Stomach smooth muscle (tissue), 2 donors: Measurements from ENCODE around the gene ZNF148.

Experiments used
- H3K27ac ChIP-seq: one replicate; pipeline ENCODE4 v1.7.0; 2013; ENCODE audit warnings: mild to moderate bottlenecking, low read length, inconsistent platforms
- H3K27me3 ChIP-seq, 2 donors: one replicate each; pipeline ENCODE4 v1.7.0; 2013; ENCODE audit warnings: low read length in 2 of 2; ENCODE audit not compliant: insufficient read depth in 2 of 2, control insufficient read depth in 1 of 2
- H3K36me3 ChIP-seq, 2 donors: one replicate each; pipeline ENCODE4 v1.7.0; 2013; ENCODE audit warnings: low read length in 2 of 2; ENCODE audit not compliant: control insufficient read depth in 2 of 2, insufficient read depth in 2 of 2
- H3K4me1 ChIP-seq: one replicate; pipeline ENCODE4 v1.7.0; 2013; ENCODE audit warnings: low read length; ENCODE audit not compliant: control insufficient read depth, insufficient read depth
- H3K4me3 ChIP-seq, 2 donors: one replicate each; pipeline ENCODE4 v1.7.0; 2013; ENCODE audit warnings: low read length in 2 of 2
- H3K9ac ChIP-seq, 2 donors: one replicate each; pipeline ENCODE4 v1.7.0; 2013; ENCODE audit warnings: low read length in 2 of 2, mild to moderate bottlenecking in 1 of 2
- H3K9me3 ChIP-seq, 2 donors: one replicate each; pipeline ENCODE4 v1.7.0; 2013; ENCODE audit warnings: low read length in 2 of 2; ENCODE audit not compliant: control insufficient read depth in 2 of 2
- donor health status: healthy.
- donor health status: Pancreatic carcinoma.

ZNF148 gene

GRCh38 chr3:125260158-125260557, 115.0 kb downstream of the ZNF148 start:
- H3K27ac ChIP-seq, result no peak overlapping the region
- H3K27me3 ChIP-seq, result no peaks in the 10 kb centered on the region
- no peak overlapping the region for H3K9ac ChIP-seq
- H3K9me3 ChIP-seq, result no peaks in the 10 kb centered on the region
- peaks cover 2% of the 10 kb centered on the region in 2 donors for H3K36me3 ChIP-seq
- no peak overlapping the region for H3K4me3 ChIP-seq
- H3K4me1 ChIP-seq, result no peaks in the 10 kb centered on the region

- no peak overlapping the region for H3K27ac ChIP-seq
- H3K4me3 ChIP-seq, result no peak overlapping the region
- H3K4me1 ChIP-seq, result no peaks in the 10 kb centered on the region
- peaks cover 2% of the 10 kb centered on the region in 2 donors for H3K36me3 ChIP-seq
- no peaks in the 10 kb centered on the region for H3K27me3 ChIP-seq
- H3K9me3 ChIP-seq, result no peaks in the 10 kb centered on the region
- H3K9ac ChIP-seq, result no peak overlapping the region
These were observed 117.6 kb downstream of the ZNF148 start for GRCh38 chr3:125257536-125257935.

- no peak overlapping the region for H3K9ac ChIP-seq
- no peaks in the 10 kb centered on the region for H3K27me3 ChIP-seq
- peaks cover 2% of the 10 kb centered on the region in 2 donors for H3K36me3 ChIP-seq
- no peaks in the 10 kb centered on the region for H3K9me3 ChIP-seq
- no peak overlapping the region for H3K4me3 ChIP-seq
- H3K4me1 ChIP-seq, result no peaks in the 10 kb centered on the region
- no peak overlapping the region for H3K27ac ChIP-seq
These were observed 118.5 kb downstream of the ZNF148 start for GRCh38 chr3:125256675-125257074.

- Histone ChIP-seq H3K4me1 (no peaks in the 10 kb centered on the region), H3K27ac (no peak overlapping the region), H3K27me3 (no peaks in the 10 kb centered on the region), H3K36me3 (peaks cover 0 to 2% of the 10 kb centered on the region in 2 donors), H3K9me3 (no peaks in the 10 kb centered on the region), H3K9ac (no peak overlapping the region), H3K4me3 (no peak overlapping the region)
These were observed 124.2 kb downstream of the ZNF148 start for GRCh38 chr3:125250973-125251372.

GRCh38 chr3:125246237-125246636, 128.9 kb downstream of the ZNF148 start:
- Histone ChIP-seq H3K9me3 (no peaks in the 10 kb centered on the region), H3K4me1 (no peaks in the 10 kb centered on the region), H3K4me3 (no peak overlapping the region), H3K27me3 (no peaks in the 10 kb centered on the region), H3K36me3 (no peaks in the 10 kb centered on the region), H3K27ac (no peak overlapping the region), H3K9ac (no peak overlapping the region)

- Histone ChIP-seq H3K4me1 (no peaks in the 10 kb centered on the region), H3K27me3 (no peaks in the 10 kb centered on the region), H3K9ac (no peak overlapping the region), H3K36me3 (no peaks in the 10 kb centered on the region), H3K9me3 (no peaks in the 10 kb centered on the region), H3K4me3 (no peak overlapping the region), H3K27ac (no peak overlapping the region)
These were observed 129.6 kb downstream of the ZNF148 start for GRCh38 chr3:125245521-125245920.

- Histone ChIP-seq H3K4me1 (no peaks in the 10 kb centered on the region), H3K9me3 (no peaks in the 10 kb centered on the region), H3K36me3 (peaks cover 0 to 5% of the 10 kb centered on the region in 2 donors), H3K4me3 (no peak overlapping the region), H3K27me3 (no peaks in the 10 kb centered on the region), H3K27ac (no peak overlapping the region), H3K9ac (no peak overlapping the region)
These were observed 134.6 kb downstream of the ZNF148 start for GRCh38 chr3:125240496-125240895.

- Histone ChIP-seq H3K27ac (no peak overlapping the region), H3K27me3 (no peaks in the 10 kb centered on the region), H3K4me3 (no peak overlapping the region), H3K4me1 (no peaks in the 10 kb centered on the region), H3K36me3 (peaks cover 0 to 5% of the 10 kb centered on the region in 2 donors), H3K9me3 (no peaks in the 10 kb centered on the region), H3K9ac (no peak overlapping the region)
These were observed 135.9 kb downstream of the ZNF148 start for GRCh38 chr3:125239266-125239665.

GRCh38 chr3:125238759-125239158, 136.4 kb downstream of the ZNF148 start:
- H3K27me3 ChIP-seq, result no peaks in the 10 kb centered on the region
- H3K4me3 ChIP-seq, result no peak overlapping the region
- H3K9me3 ChIP-seq, result no peaks in the 10 kb centered on the region
- no peaks in the 10 kb centered on the region for H3K4me1 ChIP-seq
- H3K9ac ChIP-seq, result no peak overlapping the region
- no peak overlapping the region for H3K27ac ChIP-seq
- peaks cover 0 to 5% of the 10 kb centered on the region in 2 donors for H3K36me3 ChIP-seq

- Histone ChIP-seq H3K27ac (no peak overlapping the region), H3K9ac (no peak overlapping the region), H3K27me3 (no peaks in the 10 kb centered on the region), H3K9me3 (no peaks in the 10 kb centered on the region), H3K4me3 (no peak overlapping the region), H3K36me3 (peaks cover 10 to 16% of the 10 kb centered on the region in 2 donors), H3K4me1 (no peaks in the 10 kb centered on the region)
These were observed 138.7 kb downstream of the ZNF148 start for GRCh38 chr3:125236331-125236903.

- Histone ChIP-seq H3K4me1 (no peaks in the 10 kb centered on the region), H3K36me3 (peaks cover 10 to 16% of the 10 kb centered on the region in 2 donors), H3K9me3 (no peaks in the 10 kb centered on the region), H3K27me3 (no peaks in the 10 kb centered on the region), H3K9ac (no peak overlapping the region), H3K27ac (no peak overlapping the region), H3K4me3 (no peak overlapping the region)
These were observed 140.3 kb downstream of the ZNF148 start for GRCh38 chr3:125234831-125235230.
